Measurements from ENCODE around the gene MS4A4A. TPM values are rescaled to one million over a fixed set of nuclear protein-coding genes. Genes with fewer than 3 reads are reported as not detected.

Gene MS4A4A
- total and polyA plus RNA-seq, 2 of the 8 experiments (the other 6 are each of a cell fraction or from before 2014, with no cell fraction given) = not detected

DNA sequence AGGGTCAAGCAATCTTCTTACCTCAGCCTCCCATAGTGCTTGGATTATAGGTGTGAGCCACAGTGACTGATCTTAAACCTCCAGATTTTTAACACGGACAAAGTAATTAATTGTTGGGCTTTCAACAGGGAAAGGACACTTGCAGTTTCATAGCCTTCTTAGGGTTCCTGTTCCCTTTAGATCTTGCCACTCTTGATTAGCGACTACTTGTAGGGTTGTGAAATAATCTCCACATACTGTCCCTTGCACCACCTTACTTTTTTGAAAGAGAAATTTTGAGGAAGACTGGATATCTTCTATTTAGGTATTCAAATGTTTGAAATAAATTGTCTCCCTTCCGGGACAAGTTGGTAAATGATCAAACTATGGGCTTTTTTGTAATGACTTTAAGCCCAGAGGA, 45.1 kb upstream of the MS4A4A start (continued):
- TF ChIP-seq CHD2 (IDR thresholded peaks at IDR 0.05; ENCODE audit: low read length) = no peak

DNA sequence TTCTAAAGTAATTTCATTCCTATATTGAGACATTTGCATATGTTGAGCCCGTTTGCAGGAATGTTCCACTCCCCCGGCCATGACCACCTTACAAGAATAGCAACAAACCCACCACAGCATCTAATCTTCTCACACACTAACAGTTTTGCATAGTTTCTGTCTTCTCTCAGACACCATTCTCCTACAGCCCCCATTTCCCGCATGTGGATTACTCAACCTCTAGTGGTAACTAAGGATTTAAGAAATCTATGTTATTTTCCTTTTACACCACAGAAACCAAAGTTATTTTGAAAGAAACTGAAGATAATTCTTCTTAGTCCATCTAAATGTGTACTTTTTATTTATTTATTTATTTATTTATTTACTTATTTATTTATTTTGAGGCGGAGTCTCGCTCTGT, 39.8 kb upstream of the MS4A4A start:
- Histone ChIP-seq H2AFZ (ENCODE audit: low read length) (no peak overlapping the region), H2BK120ac (replicated peaks; ENCODE audit: low read depth, low read length) (no peak overlapping the region), H2BK15ac (ENCODE audit: low read length) (no peak overlapping the region), H4K20me1 (replicated peaks in 1 of 2; ENCODE audit: control insufficient read depth in 1 of 2, insufficient read depth in 2 of 2, low read length in 2 of 2) (no peaks in the 10 kb centered on the region), H4K5ac (ENCODE audit: insufficient read length, low read depth, low read length) (no peak overlapping the region), H3K56ac (replicated peaks; ENCODE audit: insufficient read length, low read depth, low read length) (no peak overlapping the region), H3K4me1 (replicated peaks in 1 of 4; ENCODE audit: control insufficient read depth in 3 of 4, insufficient read depth in 4 of 4, low read length in 3 of 4) (no peaks in the 10 kb centered on the region), H3K4ac (replicated peaks; ENCODE audit: insufficient read length, low read depth, low read length) (no peak overlapping the region), H3K4me3 (ENCODE audit: extremely low read depth in 1 of 4, insufficient read depth in 2 of 4, low read depth in 3 of 4, low read length in 4 of 4) (no peak overlapping the region), H2BK20ac (ENCODE audit: low read length) (no peak overlapping the region), H3K4me2 (ENCODE audit: insufficient read depth in 1 of 2, low read depth in 2 of 2, low read length in 2 of 2) (no peak overlapping the region), H2AK5ac (ENCODE audit: low read depth, low read length) (no peak overlapping the region), H4K91ac (replicated peaks; ENCODE audit: insufficient read length, low read length) (no peak overlapping the region), H3K9me3 (ENCODE audit: insufficient read depth in 2 of 2, low read depth in 1 of 2, low read length in 1 of 2) (no peaks in the 10 kb centered on the region), H3K14ac (ENCODE audit: insufficient read length) (no peak overlapping the region), H3K9ac (replicated peaks in 1 of 4; ENCODE audit: extremely low read depth in 1 of 4, low read depth in 3 of 4, low read length in 3 of 4) (no peak overlapping the region), H4K8ac (ENCODE audit: extremely low read depth, insufficient read depth, low read length) (no peak overlapping the region), H2BK12ac (ENCODE audit: low read depth, low read length) (no peak overlapping the region), H2BK5ac (ENCODE audit: low read depth, low read length) (no peak overlapping the region), H3K79me2 (ENCODE audit: control insufficient read depth in 1 of 2, insufficient read depth in 2 of 2, low read length in 2 of 2) (no peaks in the 10 kb centered on the region), H3K27ac (ENCODE audit: low read depth, low read length) (no peak overlapping the region), H3K36me3 (ENCODE audit: control insufficient read depth in 2 of 4, insufficient read depth in 4 of 4, low read length in 3 of 4) (no peaks in the 10 kb centered on the region), H3K23ac (ENCODE audit: insufficient read length) (no peak overlapping the region), H3K23me2 (ENCODE audit: low read depth, low read length) (peaks cover 2% of the 10 kb centered on the region; the same call in 1 of the 2 replicates), H3K79me1 (ENCODE audit: low read depth, low read length) (no peaks in the 10 kb centered on the region), H3K18ac (ENCODE audit: extremely low read depth, low read length) (no peak overlapping the region), H3K27me3 (replicated peaks in 1 of 4; ENCODE audit: control insufficient read depth in 3 of 4, extremely low read depth in 1 of 4, insufficient read depth in 3 of 4, low read length in 3 of 4) (no peaks in the 10 kb centered on the region)
- POLR2A ChIA-PET (ENCODE audit: partially characterized antibody) = no interaction called here
- FAIRE-seq = no peak
- WGBS, 2 experiments (ENCODE audit: extremely low coverage in 1 of 2, insufficient coverage in 1 of 2, insufficient read length in 1 of 2, insufficient replicate concordance in 2 of 2, low coverage in 1 of 2, low lambda C conversion rate in 2 of 2, missing lambda C conversion rate in 1 of 2) = 93% methylated on average over 5 of the region's 5 CpGs; no CpG with 5 or more reads in 1 of the 2 experiments
- CTCF ChIA-PET (ENCODE audit: partially characterized antibody) = no interaction called here
- no peak for DNase-seq (ENCODE audit: low read depth in 1 of 2, low spot score in 2 of 2)
- TF ChIP-seq FOSL1 (IDR thresholded peaks at IDR 0.05; ENCODE audit: insufficient read depth, low read depth, low read length) (no peak), RXRA (IDR thresholded peaks at IDR 0.05; ENCODE audit: insufficient read depth, low read depth, low read length) (no peak), SP2 (IDR thresholded peaks at IDR 0.05; ENCODE audit: low read length) (no peak), EZH2 (IDR thresholded peaks at IDR 0.05; ENCODE audit: low read depth, low read length, severe bottlenecking) (no peak), TBP (IDR thresholded peaks at IDR 0.05; ENCODE audit: low read depth, low read length) (no peak), SIRT6 (IDR thresholded peaks at IDR 0.05; ENCODE audit: low read length) (no peak), RNF2 (IDR thresholded peaks at IDR 0.05; ENCODE audit: borderline replicate concordance, low read depth, low read length, missing control alignments, poor library complexity, severe bottlenecking) (no peak), TEAD4 (IDR thresholded peaks at IDR 0.05; ENCODE audit: low read depth, low read length) (no peak)
